Liver (tissue), 9 donors: Measurements from ENCODE around the gene SUCO. TPM values are rescaled to one million over a fixed set of nuclear protein-coding genes. Genes with fewer than 3 reads are reported as not detected.

ENCODE experiments used
- DNase-seq: peaks from one replicate; pipeline ENCODE4 v3.0.0-alpha.2; 2017; ENCODE audit warnings: low spot score
- H3K27ac ChIP-seq, 2 donors: one replicate each; pipeline ENCODE4 v1.7.0; 2013; ENCODE audit warnings: inconsistent platforms in 2 of 2, low read length in 2 of 2, control low read depth in 1 of 2, low read depth in 1 of 2, mild to moderate bottlenecking in 1 of 2
- H3K27me3 ChIP-seq, 4 donors: one replicate each; pipeline versions ENCODE4 v1.6.1 to v1.7.0; 2013; ENCODE audit warnings: low read length in 3 of 4, inconsistent platforms in 1 of 4, mild to moderate bottlenecking in 1 of 4, moderate library complexity in 1 of 4; ENCODE audit not compliant: control insufficient read depth in 4 of 4, insufficient read depth in 4 of 4
- H3K36me3 ChIP-seq, 4 donors: one replicate each; pipeline versions ENCODE4 v1.6.1 to v1.7.0; 2013; ENCODE audit warnings: low read length in 3 of 4, mild to moderate bottlenecking in 3 of 4, low read depth in 1 of 4, moderate library complexity in 1 of 4; ENCODE audit not compliant: control insufficient read depth in 4 of 4, insufficient read depth in 3 of 4
- H3K4me1 ChIP-seq, 4 donors: one replicate each; pipeline versions ENCODE4 v1.6.1 to v1.7.0; 2013; ENCODE audit warnings: low read length in 3 of 4, mild to moderate bottlenecking in 3 of 4, moderate library complexity in 1 of 4; ENCODE audit not compliant: control insufficient read depth in 4 of 4, insufficient read depth in 4 of 4
- H3K4me3 ChIP-seq, 3 donors: one replicate each; pipeline versions ENCODE4 v1.6.1 to v1.7.0; 2013; ENCODE audit warnings: low read length in 3 of 3, control low read depth in 1 of 3, low read depth in 1 of 3, mild to moderate bottlenecking in 1 of 3
- H3K9ac ChIP-seq, 2 donors: one replicate each; pipeline ENCODE4 v1.7.0; 2013; ENCODE audit warnings: low read length in 2 of 2, mild to moderate bottlenecking in 2 of 2, moderate library complexity in 2 of 2, control low read depth in 1 of 2, low read depth in 1 of 2
- H3K9me3 ChIP-seq, 4 donors: one replicate each; pipeline versions ENCODE4 v1.6.1 to v1.7.0; 2013; ENCODE audit warnings: low read length in 3 of 4; ENCODE audit not compliant: control insufficient read depth in 4 of 4
- EGR1 ChIP-seq, 2 donors: IDR thresholded peaks; 2 replicates each; pipeline ENCODE4 v1.6.1; 2016 to 2018; ENCODE audit warnings: antibody characterized with exemption in 2 of 2, low read depth in 2 of 2
- FOXA1 ChIP-seq: IDR thresholded peaks from 2 replicates; pipeline ENCODE4 v1.6.1; 2016; ENCODE audit warnings: antibody characterized with exemption
- FOXA2 ChIP-seq: IDR thresholded peaks from 2 replicates; pipeline ENCODE4 v1.6.1; 2016; ENCODE audit warnings: antibody characterized with exemption
- GABPA ChIP-seq, 2 donors: IDR thresholded peaks in 1 of 2; conservative IDR thresholded peaks in 1 of 2; 2 replicates each; pipeline ENCODE4 v1.6.1; 2016; ENCODE audit warnings: antibody characterized with exemption in 2 of 2, mild to moderate bottlenecking in 1 of 2, moderate library complexity in 1 of 2
- HNF4A ChIP-seq, 2 donors: conservative IDR thresholded peaks; 2 replicates each; pipeline ENCODE4 v1.6.1; 2016; ENCODE audit warnings: antibody characterized with exemption in 2 of 2, mild to moderate bottlenecking in 2 of 2
- JUND ChIP-seq, 2 donors: IDR thresholded peaks; 2 replicates each; pipeline ENCODE4 v1.6.1; 2016; ENCODE audit warnings: antibody characterized with exemption in 2 of 2
- NR2F2 ChIP-seq: IDR thresholded peaks from 2 replicates; pipeline ENCODE4 v1.6.1; 2016; ENCODE audit warnings: antibody characterized with exemption
- RAD21 ChIP-seq, 2 donors: IDR thresholded peaks; 2 replicates each; pipeline ENCODE4 v1.6.1; 2016; ENCODE audit warnings: antibody characterized with exemption in 2 of 2, mild to moderate bottlenecking in 2 of 2
- RXRA ChIP-seq, 2 donors: IDR thresholded peaks; 2 replicates each; pipeline ENCODE4 v1.6.1; 2017 to 2018; ENCODE audit warnings: antibody characterized with exemption in 2 of 2, mild to moderate bottlenecking in 1 of 2
- SP1 ChIP-seq: IDR thresholded peaks from 2 replicates; pipeline ENCODE4 v1.6.1; 2018; ENCODE audit warnings: antibody characterized with exemption, mild to moderate bottlenecking
- TAF1 ChIP-seq: conservative IDR thresholded peaks from 2 replicates; pipeline ENCODE4 v1.6.1; 2016; ENCODE audit warnings: antibody characterized with exemption, mild to moderate bottlenecking
- WGBS: extraction: QIAGEN DNeasy Blood & Tissue Kit; methylation state at CpG from one replicate; pipeline ENCODE4 v1.1.7; 2013; 5-methylcytosine and 5-hydroxymethylcytosine counted together
- polyA plus RNA-seq, 2 donors: library from polyadenylated mRNA; stranded (reverse) in 1 of 2; unstranded in 1 of 2; fragments of 200-250 nt in 1 of 2; fragments of >200 nt in 1 of 2; fragmentation: Nextera tagmentation in 1 of 2; extraction: Ambion mirVana in 1 of 2; gene quantifications; one replicate each; pipeline versions ENCODE4 v1.2.1 to v1.2.3, GENCODE V29; 2013 to 2015
- total RNA-seq, 2 donors: library from RNA; depleted of rRNA; stranded (reverse); fragments of >200 nt; gene quantifications; one replicate each; pipeline ENCODE4 v1.2.3, GENCODE V29; 2014
- TF ChIP-seq, protein P1 (sequence below): IDR thresholded peaks from 2 replicates; pipeline ENCODE4 v1.6.1; 2016; ENCODE audit warnings: antibody characterized with exemption
- TF ChIP-seq, protein P2 (sequence below): IDR thresholded peaks from 2 replicates; pipeline ENCODE4 v1.6.1; 2016; ENCODE audit warnings: antibody characterized with exemption, mild to moderate bottlenecking
- TF ChIP-seq, protein P3 (sequence below): IDR thresholded peaks from 2 replicates; pipeline ENCODE4 v1.6.1; 2016; ENCODE audit warnings: antibody characterized with exemption
- TF ChIP-seq, protein P4 (sequence below): fragments of 150-350 bp; IDR thresholded peaks from 2 replicates; pipeline ENCODE4 v1.5.1; 2017; ENCODE audit warnings: improper control_type of control experiment, low read depth, low read length; ENCODE audit not compliant: missing input control
- TF ChIP-seq, protein P5 (sequence below): IDR thresholded peaks from 2 replicates; pipeline ENCODE4 v1.6.1; 2016; ENCODE audit warnings: antibody characterized with exemption
- donor health status: healthy.
- donor health status: healthy.
- donor health status: healthy.
- donor health status: healthy.
- donor health status: healthy.

SUCO gene
- total and polyA plus RNA-seq, 4 donors, result 2.8 to 38.1 (median 8.5) TPM

DNA sequence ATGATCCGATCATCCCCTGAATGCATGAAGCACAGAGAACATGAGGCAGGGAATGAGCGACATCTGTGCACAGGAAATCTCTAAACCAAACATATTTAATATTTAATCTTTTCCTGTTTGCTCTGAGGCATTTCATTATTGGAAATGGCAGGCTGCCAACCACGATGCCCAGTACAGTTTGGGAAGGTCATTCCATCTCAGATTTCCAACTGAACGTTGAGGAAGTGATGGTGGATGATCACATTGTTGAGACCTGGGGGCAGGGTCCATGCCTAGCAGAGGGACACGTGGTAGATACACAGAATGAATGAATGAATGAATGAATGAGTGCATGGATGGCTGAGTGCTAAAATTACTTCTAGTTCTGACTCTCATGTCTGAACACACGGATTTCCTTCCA is 110.0 kb downstream of the SUCO start:
- H3K4me3 ChIP-seq, result no peak overlapping the region
- H3K4me1 ChIP-seq, result no peaks in the 10 kb centered on the region
- H3K9me3 ChIP-seq, result no peaks in the 10 kb centered on the region
- no peaks in the 10 kb centered on the region for H3K36me3 ChIP-seq
- WGBS, result 39% methylated on average over 6 of the region's 6 CpGs
- H3K27me3 ChIP-seq, result no peaks in the 10 kb centered on the region
- DNase-seq, result no peak
- no peak overlapping the region for H3K9ac ChIP-seq
- no peak for TF ChIP-seq SP1
- TF ChIP-seq, protein P1, sequence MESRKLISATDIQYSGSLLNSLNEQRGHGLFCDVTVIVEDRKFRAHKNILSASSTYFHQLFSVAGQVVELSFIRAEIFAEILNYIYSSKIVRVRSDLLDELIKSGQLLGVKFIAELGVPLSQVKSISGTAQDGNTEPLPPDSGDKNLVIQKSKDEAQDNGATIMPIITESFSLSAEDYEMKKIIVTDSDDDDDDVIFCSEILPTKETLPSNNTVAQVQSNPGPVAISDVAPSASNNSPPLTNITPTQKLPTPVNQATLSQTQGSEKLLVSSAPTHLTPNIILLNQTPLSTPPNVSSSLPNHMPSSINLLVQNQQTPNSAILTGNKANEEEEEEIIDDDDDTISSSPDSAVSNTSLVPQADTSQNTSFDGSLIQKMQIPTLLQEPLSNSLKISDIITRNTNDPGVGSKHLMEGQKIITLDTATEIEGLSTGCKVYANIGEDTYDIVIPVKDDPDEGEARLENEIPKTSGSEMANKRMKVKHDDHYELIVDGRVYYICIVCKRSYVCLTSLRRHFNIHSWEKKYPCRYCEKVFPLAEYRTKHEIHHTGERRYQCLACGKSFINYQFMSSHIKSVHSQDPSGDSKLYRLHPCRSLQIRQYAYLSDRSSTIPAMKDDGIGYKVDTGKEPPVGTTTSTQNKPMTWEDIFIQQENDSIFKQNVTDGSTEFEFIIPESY, result no peak
- TF ChIP-seq, protein P2, sequence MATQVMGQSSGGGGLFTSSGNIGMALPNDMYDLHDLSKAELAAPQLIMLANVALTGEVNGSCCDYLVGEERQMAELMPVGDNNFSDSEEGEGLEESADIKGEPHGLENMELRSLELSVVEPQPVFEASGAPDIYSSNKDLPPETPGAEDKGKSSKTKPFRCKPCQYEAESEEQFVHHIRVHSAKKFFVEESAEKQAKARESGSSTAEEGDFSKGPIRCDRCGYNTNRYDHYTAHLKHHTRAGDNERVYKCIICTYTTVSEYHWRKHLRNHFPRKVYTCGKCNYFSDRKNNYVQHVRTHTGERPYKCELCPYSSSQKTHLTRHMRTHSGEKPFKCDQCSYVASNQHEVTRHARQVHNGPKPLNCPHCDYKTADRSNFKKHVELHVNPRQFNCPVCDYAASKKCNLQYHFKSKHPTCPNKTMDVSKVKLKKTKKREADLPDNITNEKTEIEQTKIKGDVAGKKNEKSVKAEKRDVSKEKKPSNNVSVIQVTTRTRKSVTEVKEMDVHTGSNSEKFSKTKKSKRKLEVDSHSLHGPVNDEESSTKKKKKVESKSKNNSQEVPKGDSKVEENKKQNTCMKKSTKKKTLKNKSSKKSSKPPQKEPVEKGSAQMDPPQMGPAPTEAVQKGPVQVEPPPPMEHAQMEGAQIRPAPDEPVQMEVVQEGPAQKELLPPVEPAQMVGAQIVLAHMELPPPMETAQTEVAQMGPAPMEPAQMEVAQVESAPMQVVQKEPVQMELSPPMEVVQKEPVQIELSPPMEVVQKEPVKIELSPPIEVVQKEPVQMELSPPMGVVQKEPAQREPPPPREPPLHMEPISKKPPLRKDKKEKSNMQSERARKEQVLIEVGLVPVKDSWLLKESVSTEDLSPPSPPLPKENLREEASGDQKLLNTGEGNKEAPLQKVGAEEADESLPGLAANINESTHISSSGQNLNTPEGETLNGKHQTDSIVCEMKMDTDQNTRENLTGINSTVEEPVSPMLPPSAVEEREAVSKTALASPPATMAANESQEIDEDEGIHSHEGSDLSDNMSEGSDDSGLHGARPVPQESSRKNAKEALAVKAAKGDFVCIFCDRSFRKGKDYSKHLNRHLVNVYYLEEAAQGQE, result no peak
- TF ChIP-seq GABPA (IDR thresholded peaks at IDR 0.05 in 1 of 2, conservative IDR thresholded peaks at IDR 0.05 in 1 of 2), result no peak
- TF ChIP-seq FOXA1, result no peak
- TF ChIP-seq, protein P3, sequence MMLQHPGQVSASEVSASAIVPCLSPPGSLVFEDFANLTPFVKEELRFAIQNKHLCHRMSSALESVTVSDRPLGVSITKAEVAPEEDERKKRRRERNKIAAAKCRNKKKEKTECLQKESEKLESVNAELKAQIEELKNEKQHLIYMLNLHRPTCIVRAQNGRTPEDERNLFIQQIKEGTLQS, result no peak
- TF ChIP-seq RAD21 (IDR thresholded peaks at IDR 0.05), result no peak
- TF ChIP-seq FOXA2, result no peak
- TF ChIP-seq, protein P4, sequence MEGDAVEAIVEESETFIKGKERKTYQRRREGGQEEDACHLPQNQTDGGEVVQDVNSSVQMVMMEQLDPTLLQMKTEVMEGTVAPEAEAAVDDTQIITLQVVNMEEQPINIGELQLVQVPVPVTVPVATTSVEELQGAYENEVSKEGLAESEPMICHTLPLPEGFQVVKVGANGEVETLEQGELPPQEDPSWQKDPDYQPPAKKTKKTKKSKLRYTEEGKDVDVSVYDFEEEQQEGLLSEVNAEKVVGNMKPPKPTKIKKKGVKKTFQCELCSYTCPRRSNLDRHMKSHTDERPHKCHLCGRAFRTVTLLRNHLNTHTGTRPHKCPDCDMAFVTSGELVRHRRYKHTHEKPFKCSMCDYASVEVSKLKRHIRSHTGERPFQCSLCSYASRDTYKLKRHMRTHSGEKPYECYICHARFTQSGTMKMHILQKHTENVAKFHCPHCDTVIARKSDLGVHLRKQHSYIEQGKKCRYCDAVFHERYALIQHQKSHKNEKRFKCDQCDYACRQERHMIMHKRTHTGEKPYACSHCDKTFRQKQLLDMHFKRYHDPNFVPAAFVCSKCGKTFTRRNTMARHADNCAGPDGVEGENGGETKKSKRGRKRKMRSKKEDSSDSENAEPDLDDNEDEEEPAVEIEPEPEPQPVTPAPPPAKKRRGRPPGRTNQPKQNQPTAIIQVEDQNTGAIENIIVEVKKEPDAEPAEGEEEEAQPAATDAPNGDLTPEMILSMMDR, result no peak
- no peak for TF ChIP-seq RXRA (IDR thresholded peaks at IDR 0.05)
- TF ChIP-seq EGR1 (IDR thresholded peaks at IDR 0.05; ENCODE audit: low read depth in 2 of 2), result no peak
- no peak for TF ChIP-seq NR2F2
- TF ChIP-seq TAF1, result no peak
- TF ChIP-seq JUND (IDR thresholded peaks at IDR 0.05), result no peak
- TF ChIP-seq, protein P5, sequence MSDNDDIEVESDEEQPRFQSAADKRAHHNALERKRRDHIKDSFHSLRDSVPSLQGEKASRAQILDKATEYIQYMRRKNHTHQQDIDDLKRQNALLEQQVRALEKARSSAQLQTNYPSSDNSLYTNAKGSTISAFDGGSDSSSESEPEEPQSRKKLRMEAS, result no peak
- H3K27ac ChIP-seq, result no peak overlapping the region

DNA sequence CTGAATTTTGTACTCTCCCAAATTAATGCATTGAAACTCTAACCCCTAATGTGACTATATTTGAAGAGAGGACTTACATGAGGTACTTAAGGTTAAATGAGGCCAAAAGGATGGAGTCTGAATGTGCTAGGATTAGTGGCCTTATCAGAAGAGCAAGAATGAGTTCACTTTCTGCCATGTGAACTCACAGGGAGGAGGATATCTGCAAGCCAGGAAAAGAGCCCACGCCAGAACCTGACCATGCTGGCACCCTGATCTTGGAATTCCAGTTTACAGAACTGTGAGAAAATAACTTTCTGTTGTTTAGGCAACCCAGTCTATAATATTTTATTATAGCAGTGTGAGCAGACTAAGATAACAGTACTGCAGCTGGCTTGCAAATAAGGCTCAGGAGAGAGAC is 113.7 kb downstream of the SUCO start:
- Histone ChIP-seq H3K4me3 (no peak overlapping the region), H3K36me3 (no peaks in the 10 kb centered on the region), H3K4me1 (no peaks in the 10 kb centered on the region), H3K9ac (no peak overlapping the region), H3K9me3 (no peaks in the 10 kb centered on the region), H3K27ac (no peak overlapping the region), H3K27me3 (no peaks in the 10 kb centered on the region)
- 82% methylated on average over 1 of the region's 1 CpG for WGBS
- no peak for DNase-seq
- TF ChIP-seq FOXA2 (no peak), TAF1 (no peak), EGR1 (IDR thresholded peaks at IDR 0.05; ENCODE audit: low read depth in 2 of 2) (no peak), HNF4A (conservative IDR thresholded peaks at IDR 0.05) (no peak)
- TF ChIP-seq, protein P1, result no peak
- TF ChIP-seq, protein P4, result no peak
- TF ChIP-seq, protein P2, result no peak
